ENCODE data around the gene KRT38. TPM values are rescaled to one million over a fixed set of nuclear protein-coding genes. Genes with fewer than 3 reads are reported as not detected.

KRT38 gene
- total and polyA plus RNA-seq, 9 donors = not detected

- peak; percentile 36 to 71 (median 61) for DNase-seq
- WGBS, 3 donors = 13 to 15% (median 13%) methylated on average over 6 of the region's 6 CpGs
- Histone ChIP-seq H3K36me3 (no peaks in the 10 kb centered on the region), H3K4me1 (ENCODE audit: insufficient read depth) (peaks cover 2% of the 10 kb centered on the region), H3K27ac (no peak overlapping the region), H3K9me3 (no peaks in the 10 kb centered on the region), H3K4me3 (no peak overlapping the region), H3K27me3 (no peaks in the 10 kb centered on the region)
- no peak for TF ChIP-seq CTCF (IDR thresholded peaks at IDR 0.05)
- no peak for TF ChIP-seq EP300 (IDR thresholded peaks at IDR 0.05)
- no peak for TF ChIP-seq POLR2A (IDR thresholded peaks at IDR 0.05)
- intact Hi-C loops (cut with DNase I) = no loop called here
These were observed 23.9 kb upstream of the KRT38 start for GRCh38 chr17:41464682-41465081.

GRCh38 chr17:41464173-41464572, 23.4 kb upstream of the KRT38 start:
- H3K36me3 ChIP-seq = no peaks in the 10 kb centered on the region
- intact Hi-C loops (cut with DNase I) = no loop called here
- no peak overlapping the region for H3K27ac ChIP-seq
- H3K27me3 ChIP-seq = no peaks in the 10 kb centered on the region
- no peak for TF ChIP-seq POLR2A (IDR thresholded peaks at IDR 0.05)
- TF ChIP-seq CTCF (IDR thresholded peaks at IDR 0.05) = no peak
- TF ChIP-seq EP300 (IDR thresholded peaks at IDR 0.05) = no peak
- no peak for DNase-seq
- H3K9me3 ChIP-seq = no peaks in the 10 kb centered on the region
- H3K4me3 ChIP-seq = no peak overlapping the region
- 87 to 95% (median 91%) methylated on average over 11 of the region's 11 CpGs for WGBS, 3 donors
- H3K4me1 ChIP-seq (ENCODE audit: insufficient read depth) = peaks cover 2% of the 10 kb centered on the region

GRCh38 chr17:41463746-41464145, 23.0 kb upstream of the KRT38 start:
- H3K36me3 ChIP-seq = no peaks in the 10 kb centered on the region
- no peak for DNase-seq
- intact Hi-C loops (cut with DNase I) = no loop called here
- H3K27ac ChIP-seq = no peak overlapping the region
- peaks cover 2% of the 10 kb centered on the region for H3K4me1 ChIP-seq (ENCODE audit: insufficient read depth)
- H3K4me3 ChIP-seq = no peak overlapping the region
- TF ChIP-seq POLR2A (IDR thresholded peaks at IDR 0.05) (no peak), CTCF (IDR thresholded peaks at IDR 0.05) (no peak), EP300 (IDR thresholded peaks at IDR 0.05) (no peak)
- no peaks in the 10 kb centered on the region for H3K9me3 ChIP-seq
- H3K27me3 ChIP-seq = no peaks in the 10 kb centered on the region
- WGBS, 3 donors = 92 to 97% (median 95%) methylated on average over 8 of the region's 8 CpGs

- TF ChIP-seq CTCF (IDR thresholded peaks at IDR 0.05) (no peak), POLR2A (IDR thresholded peaks at IDR 0.05) (no peak), EP300 (IDR thresholded peaks at IDR 0.05) (no peak)
These were observed 21.9 kb upstream of the KRT38 start for GRCh38 chr17:41462705-41463104.

More at GRCh38 chr17:41462705-41463104, 21.9 kb upstream of the KRT38 start:
- H3K4me1 ChIP-seq (ENCODE audit: insufficient read depth) = peaks cover 2% of the 10 kb centered on the region
- no peaks in the 10 kb centered on the region for H3K9me3 ChIP-seq
- 70 to 80% (median 72%) methylated on average over 15 of the region's 15 CpGs for WGBS, 3 donors
- H3K4me3 ChIP-seq = no peak overlapping the region
- H3K36me3 ChIP-seq = no peaks in the 10 kb centered on the region
- DNase-seq = no peak
- intact Hi-C loops (cut with DNase I) = no loop called here
- no peaks in the 10 kb centered on the region for H3K27me3 ChIP-seq
- no peak overlapping the region for H3K27ac ChIP-seq

Measured in ovary (tissue), 9 donors.